ENCODE measurements around the gene DCN.

The DCN gene

GRCh38 chr12:91098941-91099340, 83.7 kb downstream of the DCN start:
- DNase-seq (ENCODE audit: low spot score): no peak
- ATAC-seq (ENCODE audit: low read depth): peak; percentile 96
- Histone ChIP-seq H3K36me3 (ENCODE audit: low read depth) (no peaks in the 10 kb centered on the region), H3K27me3 (ENCODE audit: insufficient read depth, poor library complexity, severe bottlenecking) (no peaks in the 10 kb centered on the region), H3K9me3 (ENCODE audit: severe bottlenecking) (no peaks in the 10 kb centered on the region), H3K4me3 (ENCODE audit: severe bottlenecking) (no peak overlapping the region), H3K27ac (ENCODE audit: poor library complexity, severe bottlenecking) (no peak overlapping the region), H3K4me1 (ENCODE audit: insufficient read depth, poor library complexity, severe bottlenecking) (peaks cover 9% of the 10 kb centered on the region)
- TF ChIP-seq CTCF (IDR thresholded peaks at IDR 0.05; ENCODE audit: poor library complexity, severe bottlenecking): no peak

- no peaks in the 10 kb centered on the region for H3K27me3 ChIP-seq (ENCODE audit: insufficient read depth, poor library complexity, severe bottlenecking)
- H3K4me3 ChIP-seq (ENCODE audit: severe bottlenecking): no peak overlapping the region
- H3K4me1 ChIP-seq (ENCODE audit: insufficient read depth, poor library complexity, severe bottlenecking): peaks cover 9% of the 10 kb centered on the region
- H3K27ac ChIP-seq (ENCODE audit: poor library complexity, severe bottlenecking): no peak overlapping the region
- TF ChIP-seq CTCF (IDR thresholded peaks at IDR 0.05; ENCODE audit: poor library complexity, severe bottlenecking): no peak
- DNase-seq (ENCODE audit: low spot score) (no peak), ATAC-seq (ENCODE audit: low read depth) (no peak)
- H3K9me3 ChIP-seq (ENCODE audit: severe bottlenecking): no peaks in the 10 kb centered on the region
- H3K36me3 ChIP-seq (ENCODE audit: low read depth): no peaks in the 10 kb centered on the region
These were observed 84.2 kb downstream of the DCN start for GRCh38 chr12:91098461-91098860.

- Histone ChIP-seq H3K4me1 (ENCODE audit: insufficient read depth, poor library complexity, severe bottlenecking) (peaks cover 9% of the 10 kb centered on the region), H3K9me3 (ENCODE audit: severe bottlenecking) (no peaks in the 10 kb centered on the region), H3K36me3 (ENCODE audit: low read depth) (no peaks in the 10 kb centered on the region), H3K27ac (ENCODE audit: poor library complexity, severe bottlenecking) (no peak overlapping the region), H3K27me3 (ENCODE audit: insufficient read depth, poor library complexity, severe bottlenecking) (no peaks in the 10 kb centered on the region), H3K4me3 (ENCODE audit: severe bottlenecking) (no peak overlapping the region)
- DNase-seq (ENCODE audit: low spot score): no peak
- ATAC-seq (ENCODE audit: low read depth): no peak
- no peak for TF ChIP-seq CTCF (IDR thresholded peaks at IDR 0.05; ENCODE audit: poor library complexity, severe bottlenecking)
These were observed 87.7 kb downstream of the DCN start for GRCh38 chr12:91094957-91095356.

GRCh38 chr12:91094032-91094662, 88.5 kb downstream of the DCN start:
- H3K4me1 ChIP-seq (ENCODE audit: insufficient read depth, poor library complexity, severe bottlenecking): peaks cover 5% of the 10 kb centered on the region
- H3K36me3 ChIP-seq (ENCODE audit: low read depth): no peaks in the 10 kb centered on the region
- H3K27me3 ChIP-seq (ENCODE audit: insufficient read depth, poor library complexity, severe bottlenecking): no peaks in the 10 kb centered on the region
- no peak overlapping the region for H3K4me3 ChIP-seq (ENCODE audit: severe bottlenecking)
- no peaks in the 10 kb centered on the region for H3K9me3 ChIP-seq (ENCODE audit: severe bottlenecking)
- TF ChIP-seq CTCF (IDR thresholded peaks at IDR 0.05; ENCODE audit: poor library complexity, severe bottlenecking): no peak
- no peak overlapping the region for H3K27ac ChIP-seq (ENCODE audit: poor library complexity, severe bottlenecking)
- ATAC-seq (ENCODE audit: low read depth) (no peak), DNase-seq (ENCODE audit: low spot score) (no peak)

GRCh38 chr12:91093341-91093740, 89.3 kb downstream of the DCN start:
- no peak for TF ChIP-seq CTCF (IDR thresholded peaks at IDR 0.05; ENCODE audit: poor library complexity, severe bottlenecking)
- Histone ChIP-seq H3K9me3 (ENCODE audit: severe bottlenecking) (no peaks in the 10 kb centered on the region), H3K27me3 (ENCODE audit: insufficient read depth, poor library complexity, severe bottlenecking) (no peaks in the 10 kb centered on the region), H3K4me3 (ENCODE audit: severe bottlenecking) (no peak overlapping the region), H3K36me3 (ENCODE audit: low read depth) (no peaks in the 10 kb centered on the region), H3K27ac (ENCODE audit: poor library complexity, severe bottlenecking) (no peak overlapping the region), H3K4me1 (ENCODE audit: insufficient read depth, poor library complexity, severe bottlenecking) (no peaks in the 10 kb centered on the region)
- ATAC-seq (ENCODE audit: low read depth) (no peak), DNase-seq (ENCODE audit: low spot score) (no peak)

Measured in RWPE2 (cell line).